ENCODE measurements around the gene JHY.

JHY gene

DNA sequence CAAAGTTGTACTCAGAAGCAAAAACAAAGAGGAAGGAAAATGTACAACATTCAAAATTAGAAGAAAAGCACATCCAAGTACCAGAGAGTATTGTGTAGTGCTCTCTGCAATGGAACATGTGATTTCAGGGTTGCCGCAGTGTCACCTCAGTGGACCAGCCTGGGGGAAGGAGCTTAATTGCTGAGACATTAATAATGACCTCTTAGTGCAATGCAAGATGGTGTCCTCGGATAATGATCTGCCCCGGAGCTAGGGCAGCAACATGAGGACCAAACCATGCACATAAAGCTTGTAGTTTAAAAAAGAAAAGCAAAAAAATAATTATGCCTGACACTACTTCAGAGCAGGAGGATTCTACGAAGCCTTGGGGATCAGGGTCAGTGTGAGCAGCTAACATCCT lies 11.3 kb upstream of the JHY start:
- TF ChIP-seq, protein P1, sequence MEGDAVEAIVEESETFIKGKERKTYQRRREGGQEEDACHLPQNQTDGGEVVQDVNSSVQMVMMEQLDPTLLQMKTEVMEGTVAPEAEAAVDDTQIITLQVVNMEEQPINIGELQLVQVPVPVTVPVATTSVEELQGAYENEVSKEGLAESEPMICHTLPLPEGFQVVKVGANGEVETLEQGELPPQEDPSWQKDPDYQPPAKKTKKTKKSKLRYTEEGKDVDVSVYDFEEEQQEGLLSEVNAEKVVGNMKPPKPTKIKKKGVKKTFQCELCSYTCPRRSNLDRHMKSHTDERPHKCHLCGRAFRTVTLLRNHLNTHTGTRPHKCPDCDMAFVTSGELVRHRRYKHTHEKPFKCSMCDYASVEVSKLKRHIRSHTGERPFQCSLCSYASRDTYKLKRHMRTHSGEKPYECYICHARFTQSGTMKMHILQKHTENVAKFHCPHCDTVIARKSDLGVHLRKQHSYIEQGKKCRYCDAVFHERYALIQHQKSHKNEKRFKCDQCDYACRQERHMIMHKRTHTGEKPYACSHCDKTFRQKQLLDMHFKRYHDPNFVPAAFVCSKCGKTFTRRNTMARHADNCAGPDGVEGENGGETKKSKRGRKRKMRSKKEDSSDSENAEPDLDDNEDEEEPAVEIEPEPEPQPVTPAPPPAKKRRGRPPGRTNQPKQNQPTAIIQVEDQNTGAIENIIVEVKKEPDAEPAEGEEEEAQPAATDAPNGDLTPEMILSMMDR (conservative IDR thresholded peaks at IDR 0.05; ENCODE audit: low read depth, low read length) = no peak
- no peak overlapping the region for H3K4me3 ChIP-seq (ENCODE audit: low read length)
- DNase-seq (ENCODE audit: low read depth) = no peak

DNA sequence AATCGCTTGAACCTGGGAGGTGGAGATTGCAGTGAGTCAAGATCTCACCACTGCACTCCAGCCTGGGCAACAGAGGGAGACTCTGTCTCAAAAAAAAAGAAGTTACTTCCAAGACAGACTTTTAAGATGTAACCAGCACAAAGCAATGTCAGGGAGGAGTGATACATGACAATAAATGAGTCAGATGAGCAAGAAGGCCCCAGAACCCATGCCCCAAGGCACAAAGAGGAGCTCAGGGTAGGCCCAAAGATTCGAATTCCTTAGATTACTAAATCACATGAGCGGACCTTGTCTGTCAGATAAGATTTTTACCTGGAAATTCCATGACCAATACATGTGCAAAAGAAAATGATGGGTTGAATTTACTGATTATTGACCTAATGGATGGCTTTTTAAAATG lies 10.5 kb upstream of the JHY start:
- DNase-seq (ENCODE audit: low read depth) = no peak
- TF ChIP-seq, protein P1 (conservative IDR thresholded peaks at IDR 0.05; ENCODE audit: low read depth, low read length) = no peak
- H3K4me3 ChIP-seq (ENCODE audit: low read length) = no peak overlapping the region

DNA sequence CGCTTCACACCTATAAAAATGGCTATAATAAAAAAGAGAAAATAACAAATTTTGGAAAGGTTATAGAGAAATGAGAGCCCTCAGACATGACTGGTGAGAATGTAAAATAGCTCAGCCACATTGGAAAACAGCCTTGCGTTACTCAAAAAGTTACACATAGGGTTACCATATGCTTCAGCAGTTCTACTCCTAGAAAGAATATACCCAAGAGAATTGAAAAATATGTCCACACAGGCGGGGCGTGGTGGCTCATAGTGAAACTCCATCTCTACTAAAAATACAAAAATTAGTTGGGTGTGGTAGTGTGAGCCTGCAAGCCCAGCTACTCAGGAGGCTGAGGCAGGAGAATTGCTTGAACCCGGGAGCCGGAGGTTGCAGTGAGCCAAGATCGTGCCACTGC lies 7.6 kb upstream of the JHY start:
- H3K4me3 ChIP-seq (ENCODE audit: low read length) = no peak overlapping the region
- TF ChIP-seq, protein P1 (conservative IDR thresholded peaks at IDR 0.05; ENCODE audit: low read depth, low read length) = no peak
- DNase-seq (ENCODE audit: low read depth) = no peak

DNA sequence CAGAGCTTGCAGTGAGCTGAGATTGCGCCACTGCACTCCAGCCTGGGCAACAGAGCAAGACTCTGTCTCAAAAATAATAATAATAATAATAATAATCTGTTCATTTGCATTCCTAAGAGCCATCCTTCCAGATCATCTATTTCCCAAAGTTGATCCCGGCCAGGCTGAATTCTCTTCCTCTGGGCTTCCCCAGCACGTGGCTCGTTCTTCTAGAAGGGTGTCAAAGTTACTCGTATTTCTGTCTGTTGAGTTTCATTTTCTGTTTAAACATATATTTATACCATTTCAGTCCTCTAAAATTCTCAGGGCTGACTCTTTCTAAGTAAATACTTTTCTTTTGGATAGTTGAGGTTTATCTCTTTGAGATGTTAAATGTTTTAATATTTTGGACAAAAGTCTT lies 4.8 kb upstream of the JHY start:
- TF ChIP-seq, protein P1 (conservative IDR thresholded peaks at IDR 0.05; ENCODE audit: low read depth, low read length) = no peak
- no peak overlapping the region for H3K4me3 ChIP-seq (ENCODE audit: low read length)
- DNase-seq (ENCODE audit: low read depth) = no peak

DNA sequence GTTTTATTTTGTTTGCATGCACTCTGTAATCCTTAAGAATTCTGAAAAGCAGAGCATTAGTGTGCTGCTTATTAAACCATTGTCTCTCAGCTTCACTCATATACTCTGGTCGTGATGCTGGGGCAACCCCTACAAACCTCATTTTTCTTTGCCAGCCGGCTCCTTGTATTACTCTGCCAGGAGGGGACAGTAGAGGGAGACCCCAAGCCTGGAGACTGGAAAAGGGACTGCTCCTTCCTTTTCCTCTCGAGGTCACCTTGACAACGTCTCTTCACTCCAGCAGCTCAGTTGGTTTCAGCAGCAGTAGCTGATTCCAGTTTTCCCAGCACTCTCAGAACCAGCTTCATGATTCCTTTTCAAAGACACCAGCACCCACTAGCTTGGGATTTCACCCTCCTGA lies 2.8 kb upstream of the JHY start:
- DNase-seq (ENCODE audit: low read depth) = no peak
- no peak overlapping the region for H3K4me3 ChIP-seq (ENCODE audit: low read length)
- TF ChIP-seq, protein P1 (conservative IDR thresholded peaks at IDR 0.05; ENCODE audit: low read depth, low read length) = peak; percentile 38

DNA sequence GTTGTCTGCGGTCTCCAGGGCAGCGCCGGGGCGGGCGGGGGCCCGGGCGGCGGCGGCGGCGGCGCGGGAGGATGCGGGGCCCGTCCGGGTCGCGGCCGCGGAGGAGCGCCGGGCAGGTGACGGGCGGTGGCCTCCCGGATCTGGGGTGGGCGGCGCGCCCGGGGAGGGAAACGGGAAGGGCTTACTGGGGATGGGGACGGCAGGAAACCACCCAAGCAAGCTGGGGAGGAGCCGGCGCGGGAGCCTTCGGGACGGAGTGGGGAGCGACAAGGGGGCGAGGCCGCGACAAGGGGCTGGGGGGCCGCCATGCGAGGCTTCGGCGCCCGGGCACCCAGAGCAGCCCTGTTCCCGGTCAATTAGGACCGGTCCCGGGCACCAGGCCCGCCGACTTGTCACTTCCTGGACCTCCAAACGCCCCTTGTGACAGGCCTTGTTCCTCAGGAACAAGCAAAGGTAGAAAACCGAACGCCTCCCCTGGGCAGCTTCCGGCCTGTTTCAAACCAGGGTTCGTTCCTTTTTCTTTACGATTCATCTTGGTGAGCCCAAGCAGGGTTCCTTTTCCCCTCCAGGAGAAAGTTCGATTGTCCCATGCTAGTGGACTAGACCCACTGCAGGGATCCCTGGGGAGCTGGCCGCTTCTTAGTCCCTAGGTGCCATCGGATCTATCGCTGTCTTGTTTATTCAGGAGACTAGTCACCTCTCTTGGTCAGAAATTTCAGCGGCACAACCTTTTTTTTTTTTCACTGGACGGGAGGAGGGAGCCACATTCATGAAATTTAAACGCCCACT lies 492 bp downstream of the JHY start:
- no peak for DNase-seq (ENCODE audit: low read depth)
- TF ChIP-seq, protein P1 (conservative IDR thresholded peaks at IDR 0.05; ENCODE audit: low read depth, low read length) = no peak
- H3K4me3 ChIP-seq (ENCODE audit: low read length) = peak overlapping the region; percentile 64

DNA sequence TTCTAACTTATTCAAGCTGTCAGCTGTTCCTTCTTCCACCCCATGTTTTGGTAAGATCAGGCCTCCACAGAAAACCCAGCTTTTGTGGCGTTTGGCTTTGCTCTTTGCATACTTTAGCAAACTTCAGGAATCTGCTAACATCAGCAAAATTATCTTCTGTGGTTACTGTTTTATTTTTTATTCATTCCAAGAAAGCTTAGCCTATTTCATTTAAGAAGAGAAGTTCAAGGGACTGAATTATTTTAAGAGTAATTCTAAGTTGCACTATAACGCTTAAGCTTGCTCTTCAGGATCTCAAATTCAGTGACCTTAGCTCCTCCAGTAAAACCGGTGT lies 1.1 kb downstream of the JHY start:
- peak overlapping the region; percentile 64 for H3K4me3 ChIP-seq (ENCODE audit: low read length)
- TF ChIP-seq, protein P1 (conservative IDR thresholded peaks at IDR 0.05; ENCODE audit: low read depth, low read length) = no peak
- DNase-seq (ENCODE audit: low read depth) = peak; percentile 89
